ENCODE measurements around the gene POGZ.

POGZ gene

DNA sequence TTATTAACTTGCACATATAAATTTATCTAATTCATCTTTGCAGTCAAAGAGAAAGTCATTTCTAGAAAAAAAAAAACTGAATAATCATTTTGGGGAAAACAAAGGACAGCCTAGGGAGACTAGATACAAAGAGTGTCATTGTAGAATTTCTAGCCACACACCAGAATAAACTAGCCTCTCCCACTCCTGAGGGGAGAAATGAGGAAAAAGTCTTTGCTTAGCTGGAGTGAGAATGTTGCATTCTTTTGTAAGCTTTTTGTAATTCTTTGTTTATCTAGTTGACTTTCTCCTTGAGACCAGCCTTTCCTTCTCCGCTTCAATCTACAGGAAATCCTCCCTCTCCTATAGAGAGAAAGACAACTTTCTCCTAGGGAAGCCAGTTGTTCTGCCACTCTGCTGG, 36.0 kb upstream of the POGZ start:
- Histone ChIP-seq H3K27ac (ENCODE audit: low read depth in 2 of 2, low read length in 2 of 2) (no peak overlapping the region), H3K4me3 (ENCODE audit: low read length in 2 of 2) (no peak overlapping the region), H3K36me3 (ENCODE audit: control insufficient read depth in 2 of 2, insufficient read depth in 2 of 2, low read length in 2 of 2) (no peaks in the 10 kb centered on the region), H3K4me1 (ENCODE audit: control insufficient read depth in 2 of 2, insufficient read depth in 2 of 2, low read length in 2 of 2) (peaks cover 5 to 10% of the 10 kb centered on the region in 2 donors), H3K9me3 (ENCODE audit: control insufficient read depth in 2 of 2, low read length in 2 of 2) (no peaks in the 10 kb centered on the region), H3K9ac (ENCODE audit: low read depth in 1 of 2, low read length in 2 of 2) (no peak overlapping the region), H3K27me3 (ENCODE audit: control insufficient read depth in 2 of 2, insufficient read depth in 2 of 2, low read length in 2 of 2) (no peaks in the 10 kb centered on the region)

DNA sequence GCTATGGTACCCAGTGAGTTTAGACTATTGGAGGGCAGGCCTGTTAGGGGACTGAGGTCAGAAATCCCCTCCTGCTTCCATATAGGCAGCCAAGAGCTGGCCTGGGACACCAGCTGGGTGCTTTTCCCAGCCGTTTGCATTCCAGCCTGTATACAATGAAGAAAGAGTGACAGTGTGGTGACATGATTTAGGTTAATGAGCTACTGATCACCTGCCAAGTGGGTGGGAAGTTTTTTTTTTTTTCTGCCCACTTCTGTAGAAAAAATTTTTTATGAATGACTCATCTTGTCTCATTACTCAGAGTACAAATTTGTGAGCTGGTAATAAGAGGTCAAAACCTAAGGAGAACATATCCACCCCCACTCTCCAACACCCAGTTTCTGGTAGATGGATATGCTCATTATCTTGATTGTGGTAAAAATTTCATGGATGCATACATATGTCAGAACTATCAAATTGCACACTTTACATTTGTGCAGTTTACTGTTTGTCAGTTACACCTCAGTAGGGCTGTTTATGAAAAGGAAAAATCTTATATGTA, 35.5 kb upstream of the POGZ start:
- Histone ChIP-seq H3K9ac (ENCODE audit: low read depth in 1 of 2, low read length in 2 of 2) (no peak overlapping the region), H3K4me3 (ENCODE audit: low read length in 2 of 2) (no peak overlapping the region), H3K4me1 (ENCODE audit: control insufficient read depth in 2 of 2, insufficient read depth in 2 of 2, low read length in 2 of 2) (peaks cover 3 to 9% of the 10 kb centered on the region in 2 donors), H3K27ac (ENCODE audit: low read depth in 2 of 2, low read length in 2 of 2) (no peak overlapping the region), H3K27me3 (ENCODE audit: control insufficient read depth in 2 of 2, insufficient read depth in 2 of 2, low read length in 2 of 2) (no peaks in the 10 kb centered on the region), H3K36me3 (ENCODE audit: control insufficient read depth in 2 of 2, insufficient read depth in 2 of 2, low read length in 2 of 2) (no peaks in the 10 kb centered on the region), H3K9me3 (ENCODE audit: control insufficient read depth in 2 of 2, low read length in 2 of 2) (no peaks in the 10 kb centered on the region)

DNA sequence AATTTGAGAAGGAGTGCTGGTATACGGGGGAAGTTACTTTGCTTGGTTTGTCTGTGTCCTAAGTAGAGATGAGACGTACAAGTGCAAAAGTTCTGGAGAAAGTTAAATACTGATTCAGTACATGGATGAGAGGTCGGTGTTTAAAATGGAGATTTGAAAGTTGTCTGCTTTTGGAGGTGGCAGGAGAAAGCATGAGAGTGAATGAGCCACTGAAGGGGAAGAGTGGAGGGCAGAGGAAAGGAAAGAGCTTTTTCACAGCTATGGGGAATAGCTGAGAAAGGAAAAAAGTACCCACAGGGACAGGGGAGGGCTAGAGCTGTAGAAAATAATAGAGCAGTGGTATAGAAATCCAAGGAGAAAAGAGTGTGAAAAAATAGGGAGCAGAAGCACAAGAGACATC, 33.7 kb upstream of the POGZ start:
- H3K9ac ChIP-seq (ENCODE audit: low read depth in 1 of 2, low read length in 2 of 2) = no peak overlapping the region
- H3K27me3 ChIP-seq (ENCODE audit: control insufficient read depth in 2 of 2, insufficient read depth in 2 of 2, low read length in 2 of 2) = no peaks in the 10 kb centered on the region
- no peak overlapping the region for H3K4me3 ChIP-seq (ENCODE audit: low read length in 2 of 2)
- H3K36me3 ChIP-seq (ENCODE audit: control insufficient read depth in 2 of 2, insufficient read depth in 2 of 2, low read length in 2 of 2) = no peaks in the 10 kb centered on the region
- no peaks in the 10 kb centered on the region for H3K9me3 ChIP-seq (ENCODE audit: control insufficient read depth in 2 of 2, low read length in 2 of 2)
- no peak overlapping the region for H3K27ac ChIP-seq (ENCODE audit: low read depth in 2 of 2, low read length in 2 of 2)
- no peaks in the 10 kb centered on the region for H3K4me1 ChIP-seq (ENCODE audit: control insufficient read depth in 2 of 2, insufficient read depth in 2 of 2, low read length in 2 of 2)

DNA sequence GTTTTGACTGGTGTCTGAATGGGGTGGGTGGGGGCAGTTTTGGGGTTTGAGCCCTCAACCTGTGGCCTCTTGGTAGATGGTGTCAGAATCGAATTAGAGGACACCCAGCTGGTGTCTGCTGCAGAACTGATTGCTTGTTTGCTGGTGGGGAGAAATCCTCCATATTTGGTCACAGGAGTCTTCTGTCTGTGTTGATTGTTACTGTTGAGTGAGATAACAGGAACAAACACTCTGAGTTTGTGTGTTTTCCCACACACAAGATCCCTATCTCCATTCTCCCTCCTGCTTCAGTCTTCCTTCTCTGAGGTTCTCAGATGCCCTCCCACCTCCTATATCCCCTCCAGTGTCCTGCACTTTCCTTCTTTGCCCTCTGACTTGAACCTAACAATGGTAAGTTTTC, 32.8 kb upstream of the POGZ start:
- H3K4me3 ChIP-seq (ENCODE audit: low read length in 2 of 2) = no peak overlapping the region
- no peaks in the 10 kb centered on the region for H3K27me3 ChIP-seq (ENCODE audit: control insufficient read depth in 2 of 2, insufficient read depth in 2 of 2, low read length in 2 of 2)
- H3K4me1 ChIP-seq (ENCODE audit: control insufficient read depth in 2 of 2, insufficient read depth in 2 of 2, low read length in 2 of 2) = no peaks in the 10 kb centered on the region
- H3K9ac ChIP-seq (ENCODE audit: low read depth in 1 of 2, low read length in 2 of 2) = no peak overlapping the region
- no peak overlapping the region for H3K27ac ChIP-seq (ENCODE audit: low read depth in 2 of 2, low read length in 2 of 2)
- no peaks in the 10 kb centered on the region for H3K36me3 ChIP-seq (ENCODE audit: control insufficient read depth in 2 of 2, insufficient read depth in 2 of 2, low read length in 2 of 2)
- H3K9me3 ChIP-seq (ENCODE audit: control insufficient read depth in 2 of 2, low read length in 2 of 2) = no peaks in the 10 kb centered on the region

DNA sequence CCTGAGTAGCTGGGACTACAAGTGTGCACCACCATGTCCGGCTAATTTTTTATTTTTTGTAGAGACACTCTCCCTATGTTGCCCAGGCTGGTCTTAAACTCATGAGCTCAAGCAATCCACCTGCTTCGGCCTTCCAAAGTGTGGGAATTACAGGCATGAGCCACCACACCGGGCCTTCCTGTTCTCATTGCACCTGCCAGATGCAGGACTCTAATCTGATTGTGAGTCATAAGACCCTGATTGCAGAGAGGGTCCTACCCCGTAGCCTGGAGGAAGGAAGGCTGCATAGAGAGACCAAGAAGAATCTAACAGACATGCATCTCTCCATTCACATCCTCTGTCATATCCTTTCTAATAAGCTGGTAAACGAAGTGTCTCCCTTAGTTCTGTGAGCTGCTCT, 32.3 kb upstream of the POGZ start:
- Histone ChIP-seq H3K9me3 (ENCODE audit: control insufficient read depth in 2 of 2, low read length in 2 of 2) (no peaks in the 10 kb centered on the region), H3K36me3 (ENCODE audit: control insufficient read depth in 2 of 2, insufficient read depth in 2 of 2, low read length in 2 of 2) (no peaks in the 10 kb centered on the region), H3K4me1 (ENCODE audit: control insufficient read depth in 2 of 2, insufficient read depth in 2 of 2, low read length in 2 of 2) (no peaks in the 10 kb centered on the region), H3K9ac (ENCODE audit: low read depth in 1 of 2, low read length in 2 of 2) (no peak overlapping the region), H3K4me3 (ENCODE audit: low read length in 2 of 2) (no peak overlapping the region), H3K27me3 (ENCODE audit: control insufficient read depth in 2 of 2, insufficient read depth in 2 of 2, low read length in 2 of 2) (no peaks in the 10 kb centered on the region), H3K27ac (ENCODE audit: low read depth in 2 of 2, low read length in 2 of 2) (no peak overlapping the region)

DNA sequence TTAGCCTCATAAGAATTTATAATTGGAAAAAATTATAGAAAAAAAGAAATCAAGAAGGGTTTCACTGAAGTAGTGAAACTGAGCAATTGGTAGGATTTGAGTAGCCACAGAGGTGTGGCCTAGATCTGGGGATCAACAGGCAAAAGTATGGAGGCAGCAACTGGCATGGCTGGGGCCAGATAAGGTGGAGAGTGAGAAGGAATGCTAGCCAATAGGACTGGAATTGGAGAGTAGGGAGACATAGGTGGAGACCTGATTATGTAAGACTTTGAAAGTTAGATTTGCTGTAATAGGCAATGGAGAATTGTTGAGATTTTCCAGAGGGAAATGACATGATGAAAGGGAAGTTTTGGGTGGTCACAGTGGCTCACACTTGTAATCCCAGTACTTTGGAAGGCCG, 27.3 kb upstream of the POGZ start:
- Histone ChIP-seq H3K36me3 (ENCODE audit: control insufficient read depth in 2 of 2, insufficient read depth in 2 of 2, low read length in 2 of 2) (no peaks in the 10 kb centered on the region), H3K27me3 (ENCODE audit: control insufficient read depth in 2 of 2, insufficient read depth in 2 of 2, low read length in 2 of 2) (no peaks in the 10 kb centered on the region), H3K4me3 (ENCODE audit: low read length in 2 of 2) (no peak overlapping the region), H3K9me3 (ENCODE audit: control insufficient read depth in 2 of 2, low read length in 2 of 2) (no peaks in the 10 kb centered on the region), H3K27ac (ENCODE audit: low read depth in 2 of 2, low read length in 2 of 2) (no peak overlapping the region), H3K9ac (ENCODE audit: low read depth in 1 of 2, low read length in 2 of 2) (no peak overlapping the region), H3K4me1 (ENCODE audit: control insufficient read depth in 2 of 2, insufficient read depth in 2 of 2, low read length in 2 of 2) (no peaks in the 10 kb centered on the region)

DNA sequence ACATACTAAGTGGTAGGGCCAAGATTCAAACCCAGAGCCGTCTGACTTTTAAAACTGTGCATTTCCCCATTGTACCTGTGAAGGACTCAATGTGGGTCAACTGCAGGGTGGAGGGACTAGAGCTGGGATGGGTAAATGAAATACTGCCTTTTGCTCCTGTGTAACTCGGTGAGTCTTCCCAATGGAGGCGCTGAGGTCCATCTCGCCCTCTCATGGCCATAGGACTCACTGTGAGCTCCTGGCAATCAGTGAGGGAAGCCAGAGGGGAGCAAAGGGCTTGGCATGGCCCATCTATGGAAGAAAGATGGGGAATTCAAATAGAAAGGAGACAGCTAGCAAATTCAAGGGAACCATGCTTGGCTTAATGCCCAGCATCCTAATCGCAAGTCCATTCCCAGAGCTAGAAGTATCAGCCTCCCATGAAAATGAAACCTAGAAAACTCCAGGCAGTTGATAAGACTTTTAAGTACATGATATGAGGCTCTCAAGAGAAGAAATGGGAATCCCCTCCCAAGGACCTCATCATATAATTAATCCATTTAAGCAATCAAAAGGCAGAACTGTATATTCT, 26.5 kb upstream of the POGZ start:
- Histone ChIP-seq H3K9me3 (ENCODE audit: control insufficient read depth in 2 of 2, low read length in 2 of 2) (no peaks in the 10 kb centered on the region), H3K4me1 (ENCODE audit: control insufficient read depth in 2 of 2, insufficient read depth in 2 of 2, low read length in 2 of 2) (no peaks in the 10 kb centered on the region), H3K27ac (ENCODE audit: low read depth in 2 of 2, low read length in 2 of 2) (no peak overlapping the region), H3K36me3 (ENCODE audit: control insufficient read depth in 2 of 2, insufficient read depth in 2 of 2, low read length in 2 of 2) (no peaks in the 10 kb centered on the region), H3K27me3 (ENCODE audit: control insufficient read depth in 2 of 2, insufficient read depth in 2 of 2, low read length in 2 of 2) (no peaks in the 10 kb centered on the region), H3K4me3 (ENCODE audit: low read length in 2 of 2) (no peak overlapping the region), H3K9ac (ENCODE audit: low read depth in 1 of 2, low read length in 2 of 2) (no peak overlapping the region)

DNA sequence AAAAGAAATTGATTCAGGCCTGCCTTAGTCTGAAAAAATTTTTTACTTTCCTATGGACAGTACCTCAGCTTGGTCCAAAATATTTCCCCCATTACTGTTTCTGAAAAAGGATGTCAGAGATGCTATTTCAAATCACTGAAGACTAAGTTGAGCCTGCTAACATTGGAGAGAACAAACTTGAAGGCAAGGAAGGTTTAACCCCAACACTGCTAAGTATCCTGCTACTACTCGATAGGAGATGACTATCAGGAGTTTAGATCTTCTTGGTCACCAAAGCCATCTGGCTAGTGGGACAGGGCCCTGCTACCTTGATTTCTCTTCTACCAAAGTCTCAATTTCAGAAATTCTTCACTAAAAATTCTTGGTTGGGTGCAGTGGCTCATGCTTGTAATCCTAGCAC, 22.7 kb upstream of the POGZ start:
- no peaks in the 10 kb centered on the region for H3K9me3 ChIP-seq (ENCODE audit: control insufficient read depth in 2 of 2, low read length in 2 of 2)
- H3K4me1 ChIP-seq (ENCODE audit: control insufficient read depth in 2 of 2, insufficient read depth in 2 of 2, low read length in 2 of 2) = no peaks in the 10 kb centered on the region
- H3K36me3 ChIP-seq (ENCODE audit: control insufficient read depth in 2 of 2, insufficient read depth in 2 of 2, low read length in 2 of 2) = no peaks in the 10 kb centered on the region
- H3K27me3 ChIP-seq (ENCODE audit: control insufficient read depth in 2 of 2, insufficient read depth in 2 of 2, low read length in 2 of 2) = no peaks in the 10 kb centered on the region
- no peak overlapping the region for H3K4me3 ChIP-seq (ENCODE audit: low read length in 2 of 2)
- H3K9ac ChIP-seq (ENCODE audit: low read depth in 1 of 2, low read length in 2 of 2) = no peak overlapping the region
- H3K27ac ChIP-seq (ENCODE audit: low read depth in 2 of 2, low read length in 2 of 2) = no peak overlapping the region

DNA sequence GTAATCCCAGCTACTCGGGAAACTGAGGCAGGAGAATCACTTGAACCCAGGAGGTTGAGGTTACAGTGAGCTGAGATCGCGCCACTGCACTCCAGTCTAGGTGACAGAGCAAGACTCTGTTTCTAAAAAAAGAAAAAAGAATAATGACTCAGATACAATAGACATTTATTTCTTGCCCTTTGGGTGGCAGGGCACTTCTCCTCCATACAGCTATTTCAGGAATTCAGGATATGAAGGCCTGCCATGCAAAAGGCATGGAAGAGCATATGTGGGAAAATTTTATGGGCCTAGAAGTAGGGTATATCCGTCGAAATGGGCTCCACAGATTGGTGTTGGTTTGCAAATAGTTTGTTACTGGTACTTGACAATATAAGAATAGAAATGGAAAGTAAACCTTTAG, 20.2 kb upstream of the POGZ start:
- no peaks in the 10 kb centered on the region for H3K9me3 ChIP-seq (ENCODE audit: control insufficient read depth in 2 of 2, low read length in 2 of 2)
- no peak overlapping the region for H3K9ac ChIP-seq (ENCODE audit: low read depth in 1 of 2, low read length in 2 of 2)
- H3K27me3 ChIP-seq (ENCODE audit: control insufficient read depth in 2 of 2, insufficient read depth in 2 of 2, low read length in 2 of 2) = no peaks in the 10 kb centered on the region
- H3K27ac ChIP-seq (ENCODE audit: low read depth in 2 of 2, low read length in 2 of 2) = no peak overlapping the region
- H3K4me1 ChIP-seq (ENCODE audit: control insufficient read depth in 2 of 2, insufficient read depth in 2 of 2, low read length in 2 of 2) = no peaks in the 10 kb centered on the region
- no peak overlapping the region for H3K4me3 ChIP-seq (ENCODE audit: low read length in 2 of 2)
- no peaks in the 10 kb centered on the region for H3K36me3 ChIP-seq (ENCODE audit: control insufficient read depth in 2 of 2, insufficient read depth in 2 of 2, low read length in 2 of 2)

DNA sequence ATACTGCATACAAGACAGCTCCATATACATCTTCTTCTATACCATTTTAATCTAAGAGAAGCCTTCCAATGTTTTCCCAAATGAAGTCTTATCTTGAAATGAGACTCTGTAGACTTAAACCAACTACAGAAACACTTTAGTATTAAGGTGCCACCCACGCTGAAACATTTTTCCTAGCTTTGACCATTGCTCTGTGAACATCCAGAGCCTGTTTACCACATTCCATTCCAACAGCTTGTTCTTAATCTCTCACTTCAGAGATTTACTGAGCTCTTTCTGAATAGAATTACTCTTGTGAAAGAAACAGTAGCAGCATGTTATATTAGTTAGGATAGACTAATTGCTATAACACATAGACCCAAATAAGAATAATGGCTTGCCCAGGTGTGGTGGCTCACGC, 19.6 kb upstream of the POGZ start:
- H3K9ac ChIP-seq (ENCODE audit: low read depth in 1 of 2, low read length in 2 of 2) = no peak overlapping the region
- no peaks in the 10 kb centered on the region for H3K4me1 ChIP-seq (ENCODE audit: control insufficient read depth in 2 of 2, insufficient read depth in 2 of 2, low read length in 2 of 2)
- no peaks in the 10 kb centered on the region for H3K36me3 ChIP-seq (ENCODE audit: control insufficient read depth in 2 of 2, insufficient read depth in 2 of 2, low read length in 2 of 2)
- H3K27me3 ChIP-seq (ENCODE audit: control insufficient read depth in 2 of 2, insufficient read depth in 2 of 2, low read length in 2 of 2) = no peaks in the 10 kb centered on the region
- no peak overlapping the region for H3K27ac ChIP-seq (ENCODE audit: low read depth in 2 of 2, low read length in 2 of 2)
- no peaks in the 10 kb centered on the region for H3K9me3 ChIP-seq (ENCODE audit: control insufficient read depth in 2 of 2, low read length in 2 of 2)
- no peak overlapping the region for H3K4me3 ChIP-seq (ENCODE audit: low read length in 2 of 2)
